MCF 10A (cell line): Measurements from ENCODE around the gene TPM4. TPM values are rescaled to one million over a fixed set of nuclear protein-coding genes. Genes with fewer than 3 reads are reported as not detected.

Experiments used
- BruUV-seq: library from RNA; stranded (reverse); fragments of 400-500 nt; replicated peaks from 2 replicates; lab custom pipeline; 2021; lab: Mats Ljungman, UMichigan
- CTCF ChIA-PET: fragments of 300-600 bp; sonication (Branson Sonifier 250); formaldehyde crosslinking; extraction: SDS; loops from one replicate; lab custom pipeline; 2021; ENCODE audit warnings: antibody characterized with exemption, inconsistent platforms; lab: Yijun Ruan, JAX
- POLR2A ChIA-PET: fragments of 300-600, 350-650 bp; sonication (Branson Sonifier 250); formaldehyde crosslinking; extraction: SDS; loops from one replicate; lab custom pipeline; 2020; ENCODE audit warnings: antibody characterized with exemption, inconsistent platforms; lab: Yijun Ruan, JAX
- DNase-seq: peaks from one replicate; pipeline ENCODE4 v3.0.0-alpha.2; 2018; ENCODE audit not compliant: unreplicated experiment
- H3K27ac Mint-ChIP-seq: one replicate; pipeline ENCODE4 v1.8.0; 2022; ENCODE audit warnings: mild to moderate bottlenecking, low read depth, mixed read lengths; ENCODE audit not compliant: unreplicated experiment
- H3K27me3 Mint-ChIP-seq: one replicate; pipeline ENCODE4 v1.8.0; 2022; ENCODE audit warnings: mixed read lengths; ENCODE audit not compliant: insufficient read depth, unreplicated experiment
- H3K36me3 Mint-ChIP-seq: one replicate; pipeline ENCODE4 v1.8.0; 2022; ENCODE audit warnings: mild to moderate bottlenecking, moderate library complexity, mixed read lengths; ENCODE audit not compliant: insufficient read depth, unreplicated experiment
- H3K4me1 Mint-ChIP-seq: one replicate; pipeline ENCODE4 v1.8.0; 2022; ENCODE audit warnings: mixed read lengths; ENCODE audit not compliant: insufficient read depth, unreplicated experiment
- H3K4me3 Mint-ChIP-seq: one replicate; pipeline ENCODE4 v1.8.0; 2022; ENCODE audit warnings: mild to moderate bottlenecking, moderate library complexity, mixed read lengths; ENCODE audit not compliant: unreplicated experiment
- H3K9me3 Mint-ChIP-seq: one replicate; pipeline ENCODE4 v1.8.0; 2022; ENCODE audit warnings: mixed read lengths; ENCODE audit not compliant: unreplicated experiment
- CTCF ChIP-seq: fragments of 200-600 bp; IDR thresholded peaks from one replicate; pipeline ENCODE4 v1.8.0; 2022; ENCODE audit warnings: antibody characterized with exemption, mild to moderate bottlenecking; ENCODE audit not compliant: unreplicated experiment
- intact Hi-C: fragments of 100-400 bp; cut with micrococcal nuclease; formaldehyde crosslinking; loops from 2 replicates; pipeline ENCODE4 v1.14.1; 2022
- total RNA-seq: library from RNA; stranded (reverse); gene quantifications from 2 replicates; pipeline ENCODE4 v1.2.3, GENCODE V29; 2022

TPM4 gene
- total RNA-seq, 1 experiment from 2014 or later: 355 TPM

GRCh38 chr19:16076958-16077611, 790 bp downstream of the TPM4 start:
- Mint-ChIP-seq H3K4me1 (peaks cover 19% of the 10 kb centered on the region), H3K27me3 (no peaks in the 10 kb centered on the region), H3K9me3 (no peaks in the 10 kb centered on the region), H3K36me3 (peaks cover 78% of the 10 kb centered on the region), H3K27ac (peak overlapping the region; percentile 99), H3K4me3 (peak overlapping the region; percentile 71)
- ChIA-PET POLR2A (interaction anchor here (0.7 to 4.7 kb wide), 9 partner anchors 10 to 240 kb away, joined by 3 to 51 read pairs (median 5); partner anchors contain the start of gene FAM32A), CTCF (interaction anchor here (1.0 to 1.1 kb wide), 2 partner anchors 30 to 35 kb away, joined by 5 to 6 read pairs; no protein-coding TSS in a partner anchor)
- BruUV-seq: no TSS peak
- TF ChIP-seq CTCF: no peak
- intact Hi-C loops: no loop called here
- peak; percentile 49 for DNase-seq

GRCh38 chr19:16077984-16078758, 1.9 kb downstream of the TPM4 start:
- BruUV-seq: TSS peak; percentile 95
- Mint-ChIP-seq H3K9me3 (no peaks in the 10 kb centered on the region), H3K36me3 (peaks cover 89% of the 10 kb centered on the region), H3K4me1 (peaks cover 19% of the 10 kb centered on the region), H3K27me3 (no peaks in the 10 kb centered on the region), H3K27ac (peak overlapping the region; percentile 99), H3K4me3 (peak overlapping the region; percentile 71)
- ChIA-PET POLR2A (interaction anchor here (0.7 to 4.7 kb wide), 13 partner anchors 8 to 699 kb away, joined by 3 to 51 read pairs (median 5); partner anchors contain the start of genes CYP4F12, FAM32A and RAB8A), CTCF (interaction anchor here (0.6 to 1.3 kb wide), 5 partner anchors 17 to 36 kb away, joined by 3 to 6 read pairs (median 4); no protein-coding TSS in a partner anchor)
- no peak for TF ChIP-seq CTCF
- peak; percentile 50 for DNase-seq
- intact Hi-C loops: loop anchor here (1.0 kb wide), 1 partner anchor 8 kb away; no protein-coding TSS in a partner anchor

- H3K4me3 Mint-ChIP-seq: peak overlapping the region; percentile 71
- ChIA-PET CTCF (interaction anchor here (0.6 to 1.3 kb wide), 2 partner anchors 30 to 32 kb away, joined by 3 to 4 read pairs; no protein-coding TSS in a partner anchor), POLR2A (interaction anchor here (0.7 to 4.7 kb wide), 12 partner anchors 9 to 700 kb away, joined by 3 to 51 read pairs (median 6); partner anchors contain the start of genes CYP4F12, FAM32A and RAB8A)
- H3K4me1 Mint-ChIP-seq: peaks cover 19% of the 10 kb centered on the region
- intact Hi-C loops: loop anchor here (1.0 kb wide), 4 partner anchors 9 to 106 kb away; partner anchors contain the start of gene FAM32A
- BruUV-seq: TSS peak; percentile 26
- DNase-seq: peak; percentile 96
- peak overlapping the region; percentile 99 for H3K27ac Mint-ChIP-seq
- H3K9me3 Mint-ChIP-seq: no peaks in the 10 kb centered on the region
- peaks cover 91% of the 10 kb centered on the region for H3K36me3 Mint-ChIP-seq
- no peak for TF ChIP-seq CTCF
- H3K27me3 Mint-ChIP-seq: no peaks in the 10 kb centered on the region
Measured at GRCh38 chr19:16078759-16079707, 2.7 kb downstream of the TPM4 start.
